Thyroid gland (tissue), 4 donors: ENCODE results near the gene CCDC88C.

ENCODE experiments used
- POLR2A ChIP-seq, 2 donors: fragments of 450-650 bp; IDR thresholded peaks; one replicate each; pipeline ENCODE4 v1.6.1; 2017; ENCODE audit warnings: antibody characterized with exemption in 2 of 2, mild to moderate bottlenecking in 2 of 2, moderate library complexity in 1 of 2
- TF ChIP-seq, protein P1 (sequence below), 6 experiments: fragments of 200-600 bp in 3 of 6; fragments of 450-650 bp in 3 of 6; sonication (generic) in 3 of 6; IDR thresholded peaks; one replicate each; pipeline ENCODE4 v1.5.1; 2016 to 2019; ENCODE audit warnings: antibody characterized with exemption in 6 of 6, mild to moderate bottlenecking in 2 of 6, inconsistent platforms in 1 of 6, moderate library complexity in 1 of 6

DNA sequence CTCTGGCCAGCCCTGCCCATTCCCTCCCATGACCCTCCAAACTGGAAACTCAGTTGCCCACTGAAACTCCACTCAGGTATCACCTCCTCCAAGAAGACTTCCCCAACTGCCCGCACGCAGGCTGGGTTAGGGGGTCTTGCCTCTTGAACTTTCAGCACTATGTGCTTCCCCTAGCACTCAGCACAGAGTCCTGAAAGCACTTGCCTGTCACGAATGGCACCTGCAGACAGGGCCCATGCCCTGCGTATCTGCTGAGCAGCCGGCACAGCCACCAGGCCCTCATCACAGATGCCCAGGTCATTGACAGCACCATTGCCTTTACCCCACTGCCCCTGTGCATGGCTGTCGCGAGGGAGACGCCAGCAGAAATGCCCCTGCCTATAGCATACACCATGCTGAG lies 11.2 kb downstream of the CCDC88C start:
- no peak for TF ChIP-seq POLR2A (IDR thresholded peaks at IDR 0.05)
- TF ChIP-seq, protein P1, sequence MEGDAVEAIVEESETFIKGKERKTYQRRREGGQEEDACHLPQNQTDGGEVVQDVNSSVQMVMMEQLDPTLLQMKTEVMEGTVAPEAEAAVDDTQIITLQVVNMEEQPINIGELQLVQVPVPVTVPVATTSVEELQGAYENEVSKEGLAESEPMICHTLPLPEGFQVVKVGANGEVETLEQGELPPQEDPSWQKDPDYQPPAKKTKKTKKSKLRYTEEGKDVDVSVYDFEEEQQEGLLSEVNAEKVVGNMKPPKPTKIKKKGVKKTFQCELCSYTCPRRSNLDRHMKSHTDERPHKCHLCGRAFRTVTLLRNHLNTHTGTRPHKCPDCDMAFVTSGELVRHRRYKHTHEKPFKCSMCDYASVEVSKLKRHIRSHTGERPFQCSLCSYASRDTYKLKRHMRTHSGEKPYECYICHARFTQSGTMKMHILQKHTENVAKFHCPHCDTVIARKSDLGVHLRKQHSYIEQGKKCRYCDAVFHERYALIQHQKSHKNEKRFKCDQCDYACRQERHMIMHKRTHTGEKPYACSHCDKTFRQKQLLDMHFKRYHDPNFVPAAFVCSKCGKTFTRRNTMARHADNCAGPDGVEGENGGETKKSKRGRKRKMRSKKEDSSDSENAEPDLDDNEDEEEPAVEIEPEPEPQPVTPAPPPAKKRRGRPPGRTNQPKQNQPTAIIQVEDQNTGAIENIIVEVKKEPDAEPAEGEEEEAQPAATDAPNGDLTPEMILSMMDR (IDR thresholded peaks at IDR 0.05): no peak
